CD4-positive, CD25-positive, alpha-beta regulatory T cell (primary cell): ENCODE results near the gene NACA2. TPM values are rescaled to one million over a fixed set of nuclear protein-coding genes. Genes with fewer than 3 reads are reported as not detected.
"Not testable (repeated sequence)": the region's sequence is repeated elsewhere in the genome, so short reads cannot be mapped to it uniquely, and the experiment has no call there.

ENCODE experiments used
- ATAC-seq, 2 donors: fragments of 150-1000 bp; cut with Tn5 transposase; one replicate each; pipeline ENCODE4 v1.10.0; 2021; ENCODE audit warnings: low read depth in 2 of 2, moderate number of reproducible peaks in 2 of 2, moderate library complexity in 1 of 2
- DNase-seq, 3 donors: peaks; one replicate each; pipeline versions ENCODE4 v3.0.0 to v3.0.0-alpha.2; 2012 to 2022; ENCODE audit warnings: mixed read lengths in 1 of 3
- H3K27ac ChIP-seq: one replicate; pipeline ENCODE4 v1.7.0; 2013; ENCODE audit warnings: mild to moderate bottlenecking, low read length; ENCODE audit not compliant: insufficient read depth, poor library complexity, severe bottlenecking
- H3K27me3 ChIP-seq: one replicate; pipeline ENCODE4 v1.7.0; 2013; ENCODE audit warnings: low read length; ENCODE audit not compliant: control insufficient read depth, insufficient read depth
- H3K36me3 ChIP-seq: one replicate; pipeline ENCODE4 v1.7.0; 2013; ENCODE audit warnings: mild to moderate bottlenecking, low read length, moderate library complexity; ENCODE audit not compliant: control insufficient read depth, insufficient read depth
- H3K4me1 ChIP-seq: 2 replicates; pipeline ENCODE4 v1.7.0; 2013; ENCODE audit warnings: mild to moderate bottlenecking, low read length; ENCODE audit not compliant: insufficient read depth, control insufficient read depth, poor library complexity, severe bottlenecking
- H3K4me3 ChIP-seq: one replicate; pipeline ENCODE4 v1.7.0; 2013; ENCODE audit warnings: low read depth, mild to moderate bottlenecking, low read length, moderate library complexity
- H3K9me3 ChIP-seq, 2 experiments: 1 replicate in 1 of 2; 2 replicates in 1 of 2; pipeline ENCODE4 v1.7.0; 2013; ENCODE audit warnings: low read length in 2 of 2, mild to moderate bottlenecking in 1 of 2, moderate library complexity in 1 of 2; ENCODE audit not compliant: control insufficient read depth in 2 of 2
- H3K27ac Mint-ChIP-seq, 3 donors: one replicate each; pipeline ENCODE4 v1.8.0; 2020 to 2022; ENCODE audit warnings: mild to moderate bottlenecking in 3 of 3, mixed read lengths in 3 of 3, moderate library complexity in 2 of 3
- H3K27me3 Mint-ChIP-seq: one replicate; pipeline ENCODE4 v1.8.0; 2022; ENCODE audit warnings: mild to moderate bottlenecking, mixed read lengths
- H3K36me3 Mint-ChIP-seq: one replicate; pipeline ENCODE4 v1.8.0; 2020; ENCODE audit warnings: mixed read lengths
- H3K4me1 Mint-ChIP-seq, 4 donors: one replicate each; pipeline ENCODE4 v1.8.0; 2020 to 2022; ENCODE audit warnings: mixed read lengths in 4 of 4, mild to moderate bottlenecking in 1 of 4
- H3K4me3 Mint-ChIP-seq, 4 donors: one replicate each; pipeline ENCODE4 v1.8.0; 2020 to 2022; ENCODE audit warnings: mild to moderate bottlenecking in 4 of 4, mixed read lengths in 4 of 4, moderate library complexity in 3 of 4
- H3K9me3 Mint-ChIP-seq, 7 donors: one replicate each; pipeline ENCODE4 v1.8.0; 2020 to 2022; ENCODE audit warnings: mixed read lengths in 7 of 7, mild to moderate bottlenecking in 3 of 7, moderate library complexity in 2 of 7
- polyA plus RNA-seq, 4 donors: library from polyadenylated mRNA; unstranded; fragments of 300-500 nt; fragmentation: Illumina TruSeq; gene quantifications; one replicate each; pipeline ENCODE4 v1.2.3, GENCODE V29; 2021
- total RNA-seq: library from RNA; stranded (reverse); gene quantifications from one replicate; pipeline ENCODE4 v1.2.3, GENCODE V29; 2022

NACA2 gene
- total and polyA plus RNA-seq, 5 donors from 2014 or later, result not detected

DNA sequence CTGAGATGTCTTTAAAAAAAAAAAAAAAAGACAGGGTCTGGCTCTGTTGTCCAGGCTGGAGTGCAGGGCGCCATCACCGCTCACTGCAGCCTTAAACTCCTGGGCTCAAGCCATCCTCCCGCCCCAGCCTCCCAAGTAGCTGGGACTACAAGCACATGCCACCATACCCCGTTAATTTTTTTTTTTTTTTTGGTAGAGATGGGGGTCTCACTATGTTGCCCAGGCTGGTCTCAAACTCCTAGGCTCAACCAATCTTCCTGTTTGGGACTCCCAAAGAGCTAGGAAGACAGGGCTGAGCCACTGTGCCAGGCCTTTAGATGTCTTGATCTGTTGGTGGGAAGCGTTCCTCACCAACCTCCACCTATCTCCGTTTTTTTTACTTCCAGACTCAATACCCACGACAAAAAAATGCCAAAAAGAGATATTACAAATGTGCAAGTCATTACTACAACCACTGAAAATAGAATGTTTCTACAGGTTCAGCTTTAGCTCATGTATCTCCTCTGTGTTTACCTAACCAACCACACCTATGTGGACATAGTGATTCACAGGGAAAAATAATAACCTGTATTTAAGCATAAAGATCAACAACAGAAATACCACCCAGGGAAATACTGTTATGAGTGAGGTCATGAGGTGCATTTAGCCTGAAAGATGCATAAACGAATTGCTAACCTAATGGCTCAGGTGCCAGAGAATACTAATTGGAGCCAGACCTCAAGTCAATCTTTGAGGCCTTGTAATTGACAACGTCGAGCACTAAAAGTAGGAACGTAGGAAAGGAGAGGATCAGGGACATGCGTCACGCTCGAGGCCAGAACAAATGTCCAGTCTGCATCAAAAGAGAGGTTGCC is 22.6 kb downstream of the NACA2 start:
- Mint-ChIP-seq H3K4me3 (no peak overlapping the region), H3K36me3 (no peaks in the 10 kb centered on the region), H3K27me3 (peaks cover 28% of the 10 kb centered on the region), H3K9me3 (peaks cover 0 to 5% (median 0%) of the 10 kb centered on the region in 7 donors), H3K27ac (no peak overlapping the region), H3K4me1 (peaks cover 0 to 3% (median 0%) of the 10 kb centered on the region in 4 donors)
- no peaks in the 10 kb centered on the region for H3K4me1 ChIP-seq
- H3K4me3 ChIP-seq, result no peak overlapping the region
- no peak for ATAC-seq
- H3K36me3 ChIP-seq, result no peaks in the 10 kb centered on the region
- H3K27me3 ChIP-seq, result no peaks in the 10 kb centered on the region
- DNase-seq, result no peak
- H3K27ac ChIP-seq, result no peak overlapping the region
- H3K9me3 ChIP-seq, result no peaks in the 10 kb centered on the region

DNA sequence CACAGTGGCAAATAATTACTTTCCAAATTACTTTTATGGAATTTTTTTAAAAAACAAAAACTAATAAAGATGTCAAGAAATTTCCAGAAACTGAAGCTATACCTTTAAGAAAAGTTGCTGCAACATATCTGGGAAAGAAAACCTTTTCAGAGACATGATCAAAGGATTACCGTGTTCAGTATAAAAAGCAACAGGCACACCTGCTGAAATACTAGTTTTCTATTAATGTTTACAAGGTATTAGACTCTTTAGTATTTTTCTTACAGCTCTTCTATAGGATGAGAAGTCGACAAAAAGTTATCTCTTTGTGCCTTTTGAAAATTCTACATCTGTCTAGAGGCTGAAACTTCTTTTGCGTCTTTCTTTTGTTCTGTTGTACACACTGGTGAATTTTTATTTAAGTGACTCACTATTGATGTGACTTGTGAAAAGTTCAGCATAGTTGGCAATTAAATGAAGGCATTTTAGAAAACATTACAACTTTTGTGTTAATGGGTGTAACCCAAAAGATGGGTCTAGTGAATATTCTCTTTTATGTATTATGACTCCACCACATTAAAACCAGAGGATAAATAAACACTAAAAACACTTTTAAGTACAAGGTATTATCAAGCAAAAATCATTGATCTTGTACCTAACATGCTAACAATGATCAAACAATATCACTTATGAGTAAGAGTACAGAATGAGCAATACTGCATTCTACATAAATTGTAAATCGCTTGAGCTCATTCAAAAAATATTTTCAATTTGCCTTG is 23.8 kb downstream of the NACA2 start:
- no peak overlapping the region for H3K4me3 ChIP-seq
- H3K36me3 ChIP-seq, result no peaks in the 10 kb centered on the region
- H3K4me3 Mint-ChIP-seq, result no peak overlapping the region
- H3K27ac ChIP-seq, result no peak overlapping the region
- H3K27me3 ChIP-seq, result no peaks in the 10 kb centered on the region
- peaks cover 21% of the 10 kb centered on the region for H3K27me3 Mint-ChIP-seq
- H3K4me1 Mint-ChIP-seq, result peaks cover 0 to 3% (median 0%) of the 10 kb centered on the region in 4 donors
- no peak for DNase-seq
- H3K9me3 ChIP-seq, result no peaks in the 10 kb centered on the region
- no peaks in the 10 kb centered on the region for H3K36me3 Mint-ChIP-seq
- no peak for ATAC-seq
- no peak overlapping the region for H3K27ac Mint-ChIP-seq
- H3K4me1 ChIP-seq, result no peaks in the 10 kb centered on the region
- H3K9me3 Mint-ChIP-seq, result peaks cover 0 to 5% (median 0%) of the 10 kb centered on the region in 7 donors

DNA sequence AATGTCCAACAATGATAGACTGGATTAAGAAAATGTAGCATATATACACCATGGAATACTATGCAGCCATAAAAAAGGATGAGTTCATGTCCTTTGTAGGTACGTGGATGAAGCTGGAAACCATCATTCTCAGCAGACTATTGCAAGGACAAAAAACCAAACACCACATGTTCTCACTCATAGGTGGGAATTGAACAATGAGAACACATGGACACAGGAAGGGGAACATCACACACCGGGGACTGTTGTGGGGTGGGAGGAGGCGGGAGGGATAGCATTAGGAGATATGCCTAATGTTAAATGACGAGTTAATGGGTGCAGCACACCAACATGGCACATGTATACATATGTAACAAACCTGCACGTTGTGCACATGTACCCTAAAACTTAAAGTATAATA is 24.6 kb downstream of the NACA2 start:
- H3K27me3 Mint-ChIP-seq, result peaks cover 24% of the 10 kb centered on the region
- H3K9me3 Mint-ChIP-seq, H3K4me3 ChIP-seq, ATAC-seq, H3K36me3 Mint-ChIP-seq, H3K36me3 ChIP-seq, H3K4me3 Mint-ChIP-seq, DNase-seq, H3K4me1 Mint-ChIP-seq, H3K27me3 ChIP-seq, H3K27ac ChIP-seq, H3K9me3 ChIP-seq, H3K4me1 ChIP-seq, H3K27ac Mint-ChIP-seq: not testable (repeated sequence)

DNA sequence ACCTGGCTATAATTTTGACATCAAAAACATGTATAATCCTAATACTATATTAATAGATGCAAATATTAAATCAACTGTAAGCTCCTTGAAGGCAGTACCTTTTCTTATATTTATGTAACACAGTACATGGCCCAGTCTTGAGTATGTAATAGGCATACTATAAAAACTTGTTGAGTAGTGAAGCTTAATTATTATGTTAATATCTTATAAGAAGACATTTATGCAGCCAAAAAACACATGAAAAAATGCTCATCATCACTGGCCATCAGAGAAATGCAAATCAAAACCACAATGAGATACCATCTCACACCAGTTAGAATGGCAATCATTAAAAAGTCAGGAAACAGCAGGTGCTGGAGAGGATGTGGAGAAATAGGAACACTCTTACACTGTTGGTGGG is 25.2 kb downstream of the NACA2 start:
- peaks cover 30% of the 10 kb centered on the region for H3K27me3 Mint-ChIP-seq
- H3K4me1 Mint-ChIP-seq, DNase-seq, H3K27ac Mint-ChIP-seq, H3K9me3 Mint-ChIP-seq, H3K4me1 ChIP-seq, H3K4me3 ChIP-seq, ATAC-seq, H3K9me3 ChIP-seq, H3K27ac ChIP-seq, H3K36me3 ChIP-seq, H3K4me3 Mint-ChIP-seq, H3K36me3 Mint-ChIP-seq, H3K27me3 ChIP-seq: not testable (repeated sequence)

DNA sequence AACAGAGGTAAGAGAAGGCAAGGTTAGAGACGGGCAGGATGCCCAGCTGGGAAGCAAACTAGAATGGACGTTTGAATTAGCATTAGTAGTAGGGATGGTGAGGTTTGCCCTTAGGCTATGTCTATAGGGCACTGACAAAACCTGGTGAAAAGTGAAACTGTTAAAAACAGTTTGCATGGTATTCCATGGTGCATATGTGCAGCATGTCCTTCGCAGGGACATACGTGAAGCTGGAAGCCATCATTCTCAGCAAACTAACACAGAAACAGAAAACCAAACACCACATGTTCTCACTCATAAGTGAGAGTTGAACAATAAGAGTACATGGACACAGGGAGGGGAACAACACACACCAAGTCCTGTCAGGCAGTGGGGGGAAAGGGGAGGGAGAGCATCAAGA is 25.8 kb downstream of the NACA2 start:
- no peak overlapping the region for H3K4me3 ChIP-seq
- H3K27ac ChIP-seq, result no peak overlapping the region
- no peaks in the 10 kb centered on the region for H3K4me1 ChIP-seq
- H3K36me3 Mint-ChIP-seq, result no peaks in the 10 kb centered on the region
- no peaks in the 10 kb centered on the region for H3K9me3 ChIP-seq
- H3K4me1 Mint-ChIP-seq, result peaks cover 0 to 3% (median 0%) of the 10 kb centered on the region in 4 donors
- H3K36me3 ChIP-seq, result no peaks in the 10 kb centered on the region
- H3K27ac Mint-ChIP-seq, result peak overlapping the region in 1 of 3 donors; percentile 3
- H3K27me3 Mint-ChIP-seq, result peaks cover 30% of the 10 kb centered on the region
- ATAC-seq, result no peak
- no peak for DNase-seq
- no peak overlapping the region for H3K4me3 Mint-ChIP-seq
- peaks cover 5% of the 10 kb centered on the region for H3K27me3 ChIP-seq
- H3K9me3 Mint-ChIP-seq, result peaks cover 0 to 5% (median 0%) of the 10 kb centered on the region in 7 donors

DNA sequence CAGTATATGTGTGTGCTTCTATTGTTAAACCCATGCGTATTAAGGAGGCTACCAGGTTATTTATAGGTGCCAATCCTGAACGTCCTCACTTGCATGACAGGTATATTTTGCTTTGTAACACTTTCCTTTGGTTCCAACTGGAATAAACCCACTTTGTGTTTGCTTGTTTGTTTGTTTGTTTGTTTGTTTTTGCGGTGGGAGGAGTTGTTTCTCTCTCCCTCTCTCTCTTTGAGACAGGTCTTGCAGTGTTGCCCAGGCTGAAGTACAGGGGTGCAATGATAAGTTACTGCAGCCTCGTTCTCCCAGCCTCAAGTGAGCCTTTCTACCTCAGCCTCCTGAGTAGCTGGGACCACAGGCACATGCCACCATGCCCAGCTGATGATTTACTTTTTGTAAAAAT is 28.7 kb downstream of the NACA2 start:
- Histone ChIP-seq H3K27me3 (peaks cover 5% of the 10 kb centered on the region), H3K36me3 (no peaks in the 10 kb centered on the region), H3K4me1 (no peaks in the 10 kb centered on the region), H3K9me3 (no peaks in the 10 kb centered on the region), H3K27ac (no peak overlapping the region), H3K4me3 (no peak overlapping the region)
- no peak overlapping the region for H3K27ac Mint-ChIP-seq
- DNase-seq (no peak), ATAC-seq (no peak)
- H3K4me3 Mint-ChIP-seq, result no peak overlapping the region
- peaks cover 0 to 5% (median 0%) of the 10 kb centered on the region in 7 donors for H3K9me3 Mint-ChIP-seq
- peaks cover 0 to under 1% (median 0%) of the 10 kb centered on the region in 4 donors for H3K4me1 Mint-ChIP-seq
- H3K36me3 Mint-ChIP-seq, result no peaks in the 10 kb centered on the region
- H3K27me3 Mint-ChIP-seq, result peaks cover 21% of the 10 kb centered on the region

DNA sequence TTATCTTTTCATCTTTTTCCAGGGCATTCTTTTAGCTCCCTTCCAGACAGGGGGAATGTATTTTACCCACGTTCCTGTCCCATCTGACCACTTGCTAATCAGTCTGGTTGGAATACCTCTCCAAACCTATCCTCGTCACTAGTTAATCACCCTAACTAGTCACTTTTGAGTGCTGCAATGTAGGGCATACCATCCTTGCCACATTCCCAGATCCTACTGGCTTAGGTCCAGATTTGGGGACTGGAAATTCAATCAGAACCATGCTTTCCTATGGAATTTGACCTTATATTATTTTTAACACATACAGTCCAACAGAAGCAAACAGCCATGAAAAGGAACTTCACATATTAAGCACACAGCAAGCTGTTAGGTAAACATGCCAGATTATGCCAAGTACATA is 29.7 kb downstream of the NACA2 start:
- no peak overlapping the region for H3K27ac ChIP-seq
- peaks cover 0 to 5% (median 0%) of the 10 kb centered on the region in 7 donors for H3K9me3 Mint-ChIP-seq
- H3K9me3 ChIP-seq, result no peaks in the 10 kb centered on the region
- ATAC-seq (no peak), DNase-seq (no peak)
- no peak overlapping the region for H3K4me3 ChIP-seq
- no peak overlapping the region for H3K4me3 Mint-ChIP-seq
- H3K27me3 ChIP-seq, result peaks cover 7% of the 10 kb centered on the region
- H3K27me3 Mint-ChIP-seq, result peaks cover 27% of the 10 kb centered on the region
- H3K4me1 Mint-ChIP-seq, result peaks cover 0 to 7% (median 0%) of the 10 kb centered on the region in 4 donors
- H3K36me3 ChIP-seq, result no peaks in the 10 kb centered on the region
- H3K27ac Mint-ChIP-seq, result no peak overlapping the region
- no peaks in the 10 kb centered on the region for H3K4me1 ChIP-seq
- H3K36me3 Mint-ChIP-seq, result no peaks in the 10 kb centered on the region
